GM10248 (cell line): Measurements from ENCODE around the gene MEIKIN.

Experiments used
- CTCF ChIA-PET: fragments of 300-600 bp; sonication (Branson Sonifier 250); formaldehyde crosslinking; extraction: SDS; loops from one replicate; lab custom pipeline; 2021; ENCODE audit warnings: antibody characterized with exemption; lab: Yijun Ruan, JAX
- POLR2A ChIA-PET: fragments of 350-650 bp; sonication (Branson Sonifier 250); formaldehyde crosslinking; extraction: SDS; loops from one replicate; lab custom pipeline; 2020; ENCODE audit warnings: antibody characterized with exemption; lab: Yijun Ruan, JAX
- DNase-seq: peaks from one replicate; pipeline ENCODE4 v3.0.0; 2012; ENCODE audit errors: extremely low spot score
- CTCF ChIP-seq: IDR thresholded peaks from 2 replicates; pipeline ENCODE4 v1.5.1; 2012; ENCODE audit warnings: mild to moderate bottlenecking, low read depth; ENCODE audit errors: extremely low read depth, missing control alignments, control extremely low read depth

The MEIKIN gene

GRCh38 chr5:131765261-131765660 is 180.2 kb downstream of the MEIKIN start:
- TF ChIP-seq CTCF = no peak
- ChIA-PET CTCF (no interaction called here), POLR2A (no interaction called here)
- no peak for DNase-seq

- no peak for DNase-seq
- CTCF ChIA-PET = no interaction called here
- POLR2A ChIA-PET = no interaction called here
- TF ChIP-seq CTCF = no peak
Measured at GRCh38 chr5:131763968-131764367, 181.5 kb downstream of the MEIKIN start.

DNA sequence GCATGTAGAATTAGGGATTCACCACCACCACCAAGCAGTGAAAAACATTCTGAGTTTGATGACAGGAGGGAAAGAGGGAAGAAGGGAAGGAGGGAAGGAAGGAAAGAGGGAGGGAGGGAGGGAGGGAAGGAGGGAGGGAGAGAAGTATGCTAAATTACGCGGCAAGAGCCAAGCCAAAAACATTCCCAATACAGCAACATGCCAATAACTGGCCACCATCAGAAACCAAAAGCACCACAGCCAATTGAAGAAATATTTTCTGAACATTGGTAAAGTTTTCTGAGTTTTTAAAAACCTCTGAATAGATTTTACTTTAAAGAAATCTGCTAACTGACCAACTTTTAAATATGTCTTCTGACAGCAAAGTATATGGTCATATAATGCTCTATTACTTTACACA is 184.7 kb downstream of the MEIKIN start:
- no peak for TF ChIP-seq CTCF
- POLR2A ChIA-PET = no interaction called here
- DNase-seq = no peak
- CTCF ChIA-PET = no interaction called here

DNA sequence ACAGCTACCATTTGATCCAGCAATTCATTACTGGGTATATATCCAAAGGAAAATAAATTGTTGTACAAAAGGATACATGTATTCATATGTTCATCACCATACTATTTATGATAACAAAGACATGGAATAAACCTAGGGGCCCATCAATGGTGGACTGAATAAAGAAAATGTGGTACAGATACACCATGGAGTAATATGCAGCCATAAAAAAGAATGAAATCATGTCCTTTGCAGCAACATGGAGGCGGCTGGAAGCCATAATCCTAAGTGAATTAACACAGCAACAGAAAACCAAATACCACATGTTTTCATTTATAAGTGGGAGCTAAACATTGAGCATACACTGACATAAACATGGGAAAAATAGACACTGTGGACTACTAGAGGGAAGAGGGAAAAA is 185.8 kb downstream of the MEIKIN start:
- no peak for TF ChIP-seq CTCF
- CTCF ChIA-PET = interaction anchor here (0.9 kb wide), 1 partner anchor 15 kb away, joined by 3 read pairs; no protein-coding TSS in a partner anchor
- DNase-seq = no peak
- POLR2A ChIA-PET = no interaction called here

- ChIA-PET POLR2A (no interaction called here), CTCF (no interaction called here)
Measured at GRCh38 chr5:131758520-131758900, 187.0 kb downstream of the MEIKIN start.

GRCh38 chr5:131757830-131758519 is 187.5 kb downstream of the MEIKIN start:
- no peak for TF ChIP-seq CTCF
- POLR2A ChIA-PET = no interaction called here
- CTCF ChIA-PET = no interaction called here
- no peak for DNase-seq

More at GRCh38 chr5:131758520-131758900, 187.0 kb downstream of the MEIKIN start:
- DNase-seq = no peak
- no peak for TF ChIP-seq CTCF
